ENCODE measurements around the gene TRMO.
"Not testable (repeated sequence)": the region's sequence is repeated elsewhere in the genome, so short reads cannot be mapped to it uniquely, and the experiment has no call there.

GRCh38 chr9:97947094-97947493 lies 24.8 kb upstream of the TRMO start:
- TF ChIP-seq CTCF (IDR thresholded peaks at IDR 0.05; ENCODE audit: low read depth, low read length); EZH2phosphoT487 (IDR thresholded peaks at IDR 0.05; ENCODE audit: low read depth): not testable (repeated sequence)

Data from OCI-LY3 (cell line).